ENCODE data around the gene PLEKHA7.

Gene PLEKHA7

DNA sequence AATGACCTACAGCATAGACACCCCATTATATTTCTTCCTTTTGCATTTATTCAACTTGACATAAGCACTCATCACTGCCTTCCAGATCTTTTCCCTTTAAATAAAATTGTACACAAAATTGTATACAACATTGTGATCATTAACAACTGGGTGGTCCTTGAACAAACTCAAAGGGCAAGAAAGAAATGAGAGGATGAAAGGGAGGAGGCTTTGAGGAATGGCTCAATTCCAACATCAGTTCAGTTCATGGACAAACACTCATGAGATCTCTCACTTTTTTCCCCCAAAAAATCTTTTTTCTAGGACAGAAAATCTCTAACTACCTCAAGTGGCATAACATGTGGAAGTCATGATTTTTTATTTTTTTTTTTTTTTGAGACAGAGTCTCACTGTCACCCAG is 113.7 kb downstream of the PLEKHA7 start:
- TF ChIP-seq, protein P1, sequence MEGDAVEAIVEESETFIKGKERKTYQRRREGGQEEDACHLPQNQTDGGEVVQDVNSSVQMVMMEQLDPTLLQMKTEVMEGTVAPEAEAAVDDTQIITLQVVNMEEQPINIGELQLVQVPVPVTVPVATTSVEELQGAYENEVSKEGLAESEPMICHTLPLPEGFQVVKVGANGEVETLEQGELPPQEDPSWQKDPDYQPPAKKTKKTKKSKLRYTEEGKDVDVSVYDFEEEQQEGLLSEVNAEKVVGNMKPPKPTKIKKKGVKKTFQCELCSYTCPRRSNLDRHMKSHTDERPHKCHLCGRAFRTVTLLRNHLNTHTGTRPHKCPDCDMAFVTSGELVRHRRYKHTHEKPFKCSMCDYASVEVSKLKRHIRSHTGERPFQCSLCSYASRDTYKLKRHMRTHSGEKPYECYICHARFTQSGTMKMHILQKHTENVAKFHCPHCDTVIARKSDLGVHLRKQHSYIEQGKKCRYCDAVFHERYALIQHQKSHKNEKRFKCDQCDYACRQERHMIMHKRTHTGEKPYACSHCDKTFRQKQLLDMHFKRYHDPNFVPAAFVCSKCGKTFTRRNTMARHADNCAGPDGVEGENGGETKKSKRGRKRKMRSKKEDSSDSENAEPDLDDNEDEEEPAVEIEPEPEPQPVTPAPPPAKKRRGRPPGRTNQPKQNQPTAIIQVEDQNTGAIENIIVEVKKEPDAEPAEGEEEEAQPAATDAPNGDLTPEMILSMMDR (conservative IDR thresholded peaks at IDR 0.05; ENCODE audit: low read depth, low read length): no peak
- no peak for DNase-seq (ENCODE audit: low read depth)
- no peak overlapping the region for H3K4me3 ChIP-seq (ENCODE audit: low read depth, low read length)

DNA sequence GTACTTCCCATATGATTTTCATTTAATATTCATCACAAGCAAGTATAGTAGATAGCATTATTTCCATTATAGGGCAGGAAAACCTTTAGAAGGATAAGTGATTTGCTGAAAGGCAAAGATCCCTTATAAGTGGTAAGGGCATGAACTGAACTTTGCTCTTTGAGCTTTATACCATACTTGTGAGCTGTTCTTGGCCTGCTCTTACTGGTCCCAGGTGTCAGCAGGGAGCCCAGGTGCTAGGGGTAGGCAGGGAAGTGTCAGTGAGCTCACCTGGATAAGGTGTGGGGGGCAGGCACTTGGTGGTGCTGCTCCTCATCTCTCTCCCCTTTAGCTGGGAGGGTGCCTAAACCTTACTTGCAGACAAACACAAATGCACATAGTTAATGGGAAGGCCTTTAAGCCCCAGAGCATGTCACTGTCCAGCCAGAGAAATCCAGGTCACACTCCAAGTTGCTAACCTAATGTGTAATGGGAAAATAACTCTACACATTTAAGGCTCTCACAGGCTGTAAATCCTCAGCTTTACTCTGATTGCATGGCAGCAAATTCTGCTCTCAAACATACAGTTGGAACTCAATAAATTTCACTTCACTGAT is 114.4 kb downstream of the PLEKHA7 start:
- H3K4me3 ChIP-seq (ENCODE audit: low read depth, low read length): no peak overlapping the region
- DNase-seq (ENCODE audit: low read depth): no peak
- TF ChIP-seq, protein P1 (conservative IDR thresholded peaks at IDR 0.05; ENCODE audit: low read depth, low read length): no peak

DNA sequence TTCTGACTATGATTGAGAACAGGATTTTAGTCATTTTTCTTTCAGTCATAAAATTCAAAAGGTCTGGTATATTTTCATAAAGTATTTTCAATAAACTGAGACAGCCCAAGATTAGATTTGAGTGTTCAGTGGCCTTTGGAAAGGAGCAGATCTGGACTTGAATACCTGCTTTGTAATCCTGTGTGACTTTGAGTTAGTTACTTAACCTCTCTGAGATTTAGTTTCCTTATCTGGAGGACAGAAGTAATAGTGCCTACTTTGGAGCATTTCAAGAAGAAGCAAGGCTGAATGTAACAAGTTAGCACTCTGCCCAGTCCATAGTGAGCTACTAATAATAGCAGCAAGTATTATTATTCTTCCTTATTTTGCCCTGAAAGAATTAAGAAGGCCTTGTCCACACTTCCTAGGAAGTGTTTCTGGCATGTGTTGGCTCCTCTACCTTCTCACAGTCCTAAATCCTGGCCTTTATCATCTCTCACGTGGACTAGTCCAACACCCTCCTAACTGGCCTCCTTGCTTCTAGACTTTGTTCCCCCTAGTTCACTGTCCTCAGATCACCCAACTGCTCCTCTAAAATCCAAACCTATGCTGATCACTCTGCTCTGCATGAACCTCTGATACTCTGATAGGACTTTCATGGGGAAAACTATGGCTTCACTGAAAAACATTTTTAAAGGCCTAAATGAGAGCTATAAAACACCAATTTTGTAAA is 115.8 kb downstream of the PLEKHA7 start:
- TF ChIP-seq, protein P1 (conservative IDR thresholded peaks at IDR 0.05; ENCODE audit: low read depth, low read length): no peak
- no peak for DNase-seq (ENCODE audit: low read depth)
- H3K4me3 ChIP-seq (ENCODE audit: low read depth, low read length): no peak overlapping the region

DNA sequence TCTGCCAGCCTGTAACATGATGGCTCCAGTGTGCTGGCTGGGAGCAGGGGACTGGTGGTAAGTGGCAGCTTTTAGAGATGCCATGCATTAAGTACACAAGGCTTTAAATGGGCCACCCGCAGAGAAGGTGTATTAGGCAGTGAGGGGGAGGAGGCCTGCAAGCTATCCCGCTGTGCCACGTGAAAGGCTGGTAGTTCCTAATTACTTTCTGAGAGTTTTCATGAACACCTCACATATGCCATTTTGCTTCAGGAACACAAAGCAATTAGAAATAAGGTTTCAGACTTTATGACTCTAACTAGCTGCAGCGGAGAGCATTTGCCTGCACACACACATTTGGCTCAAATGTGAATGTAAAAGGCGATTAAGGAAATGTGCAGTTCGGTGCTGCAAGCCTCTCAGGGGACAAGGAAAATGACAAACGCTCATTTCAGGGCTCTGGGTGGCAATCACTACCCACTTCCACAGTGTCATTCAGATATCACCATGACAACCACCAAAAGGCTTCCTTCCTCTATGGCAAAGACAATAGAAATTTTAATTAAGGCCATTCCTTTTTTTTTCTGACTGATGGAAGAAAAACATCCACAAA is 116.6 kb downstream of the PLEKHA7 start:
- H3K4me3 ChIP-seq (ENCODE audit: low read depth, low read length): no peak overlapping the region
- TF ChIP-seq, protein P1 (conservative IDR thresholded peaks at IDR 0.05; ENCODE audit: low read depth, low read length): no peak
- DNase-seq (ENCODE audit: low read depth): no peak

DNA sequence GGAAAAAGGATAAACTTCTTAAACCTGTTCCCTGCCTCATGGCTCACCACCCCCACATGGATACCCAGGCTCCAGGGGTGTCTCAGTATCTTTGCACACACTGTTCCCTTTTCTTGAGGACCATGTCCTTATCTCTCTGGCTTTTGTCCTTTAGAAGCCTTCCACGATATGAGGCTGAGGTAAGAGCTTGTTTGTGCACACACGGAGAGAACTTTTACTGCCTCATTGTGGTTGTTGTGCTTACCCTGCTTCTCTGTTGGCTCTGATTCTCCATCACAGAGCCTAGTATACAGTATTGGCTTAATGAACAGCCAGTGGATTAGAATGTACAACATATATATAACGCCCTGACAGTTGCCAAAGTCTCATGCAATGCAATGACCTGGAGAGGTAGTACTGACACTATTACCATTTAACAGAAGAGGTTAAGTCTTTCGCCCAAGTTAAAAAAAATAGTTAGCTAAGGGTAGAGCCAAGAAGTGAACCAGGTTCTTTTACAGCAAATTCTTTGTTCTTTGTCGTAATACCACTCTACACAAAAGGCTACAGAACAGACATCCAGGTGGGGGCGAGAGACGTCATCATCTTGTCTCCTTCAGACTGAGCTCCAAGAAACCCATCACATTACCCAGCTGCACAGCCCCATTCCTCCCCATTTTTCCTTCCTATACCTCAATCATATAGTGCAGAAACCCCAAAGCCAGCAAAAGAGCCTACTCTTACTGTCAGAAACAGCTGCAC is 117.3 kb downstream of the PLEKHA7 start:
- TF ChIP-seq, protein P1 (conservative IDR thresholded peaks at IDR 0.05; ENCODE audit: low read depth, low read length): no peak
- H3K4me3 ChIP-seq (ENCODE audit: low read depth, low read length): no peak overlapping the region
- no peak for DNase-seq (ENCODE audit: low read depth)

DNA sequence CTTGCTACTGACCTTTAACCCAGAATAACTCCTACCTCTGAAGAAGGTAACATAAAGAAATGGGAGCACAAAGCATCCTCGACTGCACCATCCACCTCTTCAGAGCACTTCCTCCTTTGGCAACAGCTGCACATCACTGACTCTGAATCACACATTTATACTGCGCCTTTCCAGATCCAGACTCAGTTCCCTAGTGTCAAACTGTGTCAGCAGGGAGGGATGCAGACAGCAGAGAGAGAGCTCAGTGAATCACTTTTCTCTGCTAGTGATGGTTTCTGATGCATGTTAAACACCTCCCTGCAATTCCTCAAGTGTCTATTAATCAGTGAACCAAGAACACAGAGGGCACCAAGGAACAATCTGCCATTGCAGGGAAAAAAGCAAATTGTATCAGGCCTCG is 118.9 kb downstream of the PLEKHA7 start:
- DNase-seq (ENCODE audit: low read depth): no peak
- TF ChIP-seq, protein P1 (conservative IDR thresholded peaks at IDR 0.05; ENCODE audit: low read depth, low read length): no peak
- H3K4me3 ChIP-seq (ENCODE audit: low read depth, low read length): no peak overlapping the region
